SK-N-SH (cell line): Measurements from ENCODE around the gene MACROD2. TPM values are rescaled to one million over a fixed set of nuclear protein-coding genes. Genes with fewer than 3 reads are reported as not detected.

Experiments
- CTCF ChIA-PET: fragments of 300-600, 350-600 bp; formaldehyde crosslinking; extraction: SDS; loops from one replicate; lab custom pipeline; 2021; lab: Yijun Ruan, JAX
- POLR2A ChIA-PET: fragments of 350-600 bp; sonication (Branson Sonifier 250); formaldehyde crosslinking; extraction: SDS; loops from one replicate; lab custom pipeline; 2020; ENCODE audit warnings: antibody characterized with exemption, inconsistent platforms; lab: Yijun Ruan, JAX
- DNase-seq: peaks from one replicate; pipeline ENCODE4 v3.0.0; 2012
- H2AFZ ChIP-seq: fragments of 200-600 bp; sonication (generic); 2 replicates; pipeline ENCODE4 v1.8.1; 2016; ENCODE audit warnings: antibody characterized with exemption, mild to moderate bottlenecking, low read depth
- H3F3A ChIP-seq: fragments of 200-600 bp; sonication (generic); replicated peaks from 2 replicates; pipeline ENCODE3; 2016; ENCODE audit warnings: antibody characterized with exemption, mild to moderate bottlenecking; ENCODE audit not compliant: insufficient read depth
- H3K27ac ChIP-seq, 2 experiments: fragments of 200-500 bp in 1 of 2; fragments of 200-600 bp in 1 of 2; sonication (Bioruptor generic) in 1 of 2; sonication (generic), shearing (Covaris generic) in 1 of 2; 2 replicates each; pipeline versions ENCODE4 v1.5.1 to v1.6.1; 2014 to 2016; ENCODE audit warnings: low read depth in 2 of 2, inconsistent platforms in 1 of 2, low read length in 1 of 2, mild to moderate bottlenecking in 1 of 2, mixed read lengths in 1 of 2
- H3K27me3 ChIP-seq: fragments of 200-600 bp; sonication (generic), shearing (Covaris generic); 2 replicates; pipeline ENCODE4 v1.6.1; 2016; ENCODE audit warnings: mixed run types; ENCODE audit not compliant: insufficient read depth
- H3K36me3 ChIP-seq, 2 experiments: fragments of 200-500 bp in 1 of 2; fragments of 200-600 bp in 1 of 2; sonication (Bioruptor generic) in 1 of 2; sonication (generic) in 1 of 2; replicated peaks in 1 of 2; 2 replicates each; pipeline versions ENCODE3 to v1.5.1; 2014 to 2016; ENCODE audit warnings: low read length in 1 of 2, mild to moderate bottlenecking in 1 of 2; ENCODE audit not compliant: insufficient read depth in 2 of 2, control insufficient read depth in 1 of 2
- H3K4me1 ChIP-seq, 2 experiments: fragments of 200-500 bp in 1 of 2; fragments of 200-600 bp in 1 of 2; sonication (Bioruptor generic) in 1 of 2; sonication (generic), shearing (Covaris generic) in 1 of 2; 2 replicates each; pipeline versions ENCODE4 v1.5.1 to v1.6.1; 2014 to 2016; ENCODE audit warnings: low read depth in 1 of 2, low read length in 1 of 2, mixed run types in 1 of 2; ENCODE audit not compliant: insufficient read depth in 2 of 2, control insufficient read depth in 1 of 2
- H3K4me2 ChIP-seq: fragments of 200-600 bp; sonication (generic), shearing (Covaris generic); 2 replicates; pipeline ENCODE4 v1.6.1; 2017; ENCODE audit warnings: mixed run types
- H3K4me3 ChIP-seq, 2 experiments: fragments of 200-500 bp in 1 of 2; fragments of 200-600 bp in 1 of 2; sonication (Bioruptor generic) in 1 of 2; sonication (generic), shearing (Covaris generic) in 1 of 2; 2 replicates each; pipeline versions ENCODE4 v1.5.1 to v1.8.1; 2014 to 2016; ENCODE audit warnings: low read depth in 2 of 2, inconsistent platforms in 1 of 2, low read length in 1 of 2, mild to moderate bottlenecking in 1 of 2, mixed read lengths in 1 of 2, moderate library complexity in 1 of 2
- H3K79me2 ChIP-seq: fragments of 200-600 bp; sonication (generic); 2 replicates; pipeline ENCODE4 v1.8.1; 2017; ENCODE audit warnings: mild to moderate bottlenecking; ENCODE audit not compliant: insufficient read depth
- H3K9ac ChIP-seq: fragments of 200-600 bp; sonication (generic); 2 replicates; pipeline ENCODE4 v1.6.1; 2017; ENCODE audit warnings: mixed run types
- H3K9me2 ChIP-seq: fragments of 200-600 bp; sonication (generic); 2 replicates; pipeline ENCODE4 v1.6.1; 2017; ENCODE audit warnings: mixed run types
- H3K9me3 ChIP-seq: fragments of 200-600 bp; sonication (generic); 2 replicates; pipeline ENCODE4 v1.6.1; 2017; ENCODE audit warnings: mixed run types, mild to moderate bottlenecking, moderate library complexity
- H4K20me1 ChIP-seq: fragments of 200-600 bp; sonication (generic); 2 replicates; pipeline ENCODE4 v1.6.1; 2017; ENCODE audit warnings: mild to moderate bottlenecking, mixed run types; ENCODE audit not compliant: insufficient read depth
- CTCF ChIP-seq: fragments of 200-600 bp; sonication (generic); IDR thresholded peaks from 2 replicates; pipeline ENCODE4 v1.6.1; 2017; ENCODE audit warnings: antibody characterized with exemption, mild to moderate bottlenecking, moderate library complexity
- ELF1 ChIP-seq: IDR thresholded peaks from 2 replicates; pipeline ENCODE4 v1.4.0; 2012
- EP300 ChIP-seq, 2 experiments: IDR thresholded peaks; 2 replicates each; pipeline versions ENCODE4 v1.4.0 to v1.6.1; 2012; ENCODE audit warnings: borderline replicate concordance in 1 of 2, low read depth in 1 of 2, low read length in 1 of 2
- EZH2phosphoT487 ChIP-seq: fragments of 200-600 bp; sonication (generic); IDR thresholded peaks from 2 replicates; pipeline ENCODE4 v1.6.1; 2017; ENCODE audit warnings: low read depth, mixed run types, mild to moderate bottlenecking, antibody characterized with exemption, moderate library complexity, borderline replicate concordance
- FOSL2 ChIP-seq: IDR thresholded peaks from 2 replicates; pipeline ENCODE4 v1.4.0; 2012; ENCODE audit warnings: low read depth, mild to moderate bottlenecking, moderate library complexity, borderline replicate concordance
- FOXJ3 ChIP-seq: sonication (generic); formaldehyde crosslinking; IDR thresholded peaks from 2 replicates; pipeline ENCODE4 v1.5.1; 2020; ENCODE audit warnings: mild to moderate bottlenecking, missing genetic modification reagents
- GABPA ChIP-seq: IDR thresholded peaks from 2 replicates; pipeline ENCODE4 v1.4.0; 2012; ENCODE audit warnings: low read depth, mild to moderate bottlenecking
- GATA2 ChIP-seq: sonication (generic); formaldehyde crosslinking; IDR thresholded peaks from 2 replicates; pipeline ENCODE4 v1.5.0; 2020; ENCODE audit warnings: mild to moderate bottlenecking, missing genetic modification reagents
- IRF3 ChIP-seq: fragments of 150-350 bp; IDR thresholded peaks from 2 replicates; pipeline ENCODE4 v1.6.1; 2016; ENCODE audit warnings: mild to moderate bottlenecking, low read depth, low read length
- JUND ChIP-seq: IDR thresholded peaks from 2 replicates; pipeline ENCODE4 v1.4.0; 2012
- MAX ChIP-seq: IDR thresholded peaks from 2 replicates; pipeline ENCODE4 v1.4.0; 2012; ENCODE audit warnings: low read depth
- MEF2A ChIP-seq: IDR thresholded peaks from 2 replicates; pipeline ENCODE4 v1.4.0; 2012; ENCODE audit warnings: low read depth, borderline replicate concordance
- NFIC ChIP-seq: IDR thresholded peaks from 2 replicates; pipeline ENCODE4 v1.4.0; 2012; ENCODE audit warnings: borderline replicate concordance
- NRF1 ChIP-seq: IDR thresholded peaks from 2 replicates; pipeline ENCODE4 v1.6.1; 2012; ENCODE audit warnings: low read depth, mild to moderate bottlenecking, low read length
- POLR2AphosphoS5 ChIP-seq: IDR thresholded peaks from 2 replicates; pipeline ENCODE4 v1.6.1; 2012; ENCODE audit warnings: low read depth, low read length
- RAD21 ChIP-seq: IDR thresholded peaks from 2 replicates; pipeline ENCODE4 v1.6.1; 2012; ENCODE audit warnings: mild to moderate bottlenecking, low read length
- SIN3A ChIP-seq: IDR thresholded peaks from 2 replicates; pipeline ENCODE4 v1.6.1; 2012; ENCODE audit warnings: low read depth, mild to moderate bottlenecking, low read length, moderate library complexity, borderline replicate concordance
- TCF12 ChIP-seq: IDR thresholded peaks from 2 replicates; pipeline ENCODE4 v1.4.0; 2012
- TEAD4 ChIP-seq: IDR thresholded peaks from 2 replicates; pipeline ENCODE4 v1.4.0; 2012; ENCODE audit warnings: mild to moderate bottlenecking, borderline replicate concordance; ENCODE audit not compliant: insufficient read depth
- WGBS: methylation state at CpG from one replicate; pipeline ENCODE4 v1.1.6; 2017; ENCODE audit warnings: low lambda C conversion rate; 5-methylcytosine and 5-hydroxymethylcytosine counted together
- polyA plus RNA-seq, 3 experiments: library from polyadenylated mRNA; depleted of rRNA; stranded (reverse); fragments of >200 nt; gene quantifications; 2 replicates each; pipeline ENCODE4 v1.2.3, GENCODE V29; 2012
- TF ChIP-seq, protein P1 (sequence below): fragments of 150-350 bp; IDR thresholded peaks from 2 replicates; pipeline ENCODE4 v1.6.1; 2017; ENCODE audit warnings: antibody characterized with exemption, low read length, low read depth, borderline replicate concordance
- TF ChIP-seq, protein P2 (sequence below): IDR thresholded peaks from 2 replicates; pipeline ENCODE4 v1.4.0; 2012; ENCODE audit warnings: low read depth, borderline replicate concordance

The MACROD2 gene
- polyA plus RNA-seq, 1 of the 3 experiments (the other 2 are of a cell fraction): 0.33 TPM

DNA sequence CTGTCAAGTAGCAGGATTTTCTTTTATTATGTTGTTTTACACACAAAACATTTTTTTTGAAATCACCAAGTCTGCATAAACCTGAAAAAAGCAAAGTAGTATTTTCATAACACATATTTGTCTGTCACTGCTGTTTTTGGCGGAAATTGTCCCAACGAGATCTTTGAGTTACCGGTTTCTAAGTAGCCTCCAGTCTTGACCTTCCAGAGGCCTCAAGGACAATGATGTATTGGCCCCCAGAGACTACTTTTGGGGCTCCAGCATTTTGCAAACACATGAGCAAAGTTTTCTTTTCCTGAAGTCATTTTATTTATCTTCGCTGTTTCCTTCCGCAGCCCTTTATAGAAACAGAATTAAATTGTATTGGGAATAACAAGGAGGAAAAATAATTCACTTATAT, 1715.3 kb downstream of the MACROD2 start:
- TF ChIP-seq EP300 (IDR thresholded peaks at IDR 0.05; ENCODE audit: borderline replicate concordance in 1 of 2, low read depth in 1 of 2, low read length in 1 of 2): no peak
- no peak for TF ChIP-seq FOXJ3 (CRISPR knock-in tag)
- TF ChIP-seq POLR2AphosphoS5: no peak
- TF ChIP-seq MEF2A: no peak
- no peak for TF ChIP-seq JUND
- TF ChIP-seq IRF3: no peak
- no peak for TF ChIP-seq TEAD4
- no peak for TF ChIP-seq MAX
- TF ChIP-seq, all 33 proteins: peak for 0
- Histone ChIP-seq H3K4me1 (no peaks in the 10 kb centered on the region), H3K79me2 (no peaks in the 10 kb centered on the region), H3K27ac (no peak overlapping the region), H3K9me3 (no peaks in the 10 kb centered on the region), H3K36me3 (no peaks in the 10 kb centered on the region), H3K9ac (no peak overlapping the region), H3K9me2 (no peaks in the 10 kb centered on the region), H2AFZ (no peak overlapping the region), H3K4me3 (no peak overlapping the region), H3K27me3 (no peaks in the 10 kb centered on the region), H3K4me2 (no peak overlapping the region), H3F3A (no peaks in the 10 kb centered on the region), H4K20me1 (no peaks in the 10 kb centered on the region)
- ChIA-PET CTCF (no interaction called here), POLR2A (no interaction called here)
- no peak for DNase-seq
- 91% methylated on average over 5 of the region's 5 CpGs for WGBS

DNA sequence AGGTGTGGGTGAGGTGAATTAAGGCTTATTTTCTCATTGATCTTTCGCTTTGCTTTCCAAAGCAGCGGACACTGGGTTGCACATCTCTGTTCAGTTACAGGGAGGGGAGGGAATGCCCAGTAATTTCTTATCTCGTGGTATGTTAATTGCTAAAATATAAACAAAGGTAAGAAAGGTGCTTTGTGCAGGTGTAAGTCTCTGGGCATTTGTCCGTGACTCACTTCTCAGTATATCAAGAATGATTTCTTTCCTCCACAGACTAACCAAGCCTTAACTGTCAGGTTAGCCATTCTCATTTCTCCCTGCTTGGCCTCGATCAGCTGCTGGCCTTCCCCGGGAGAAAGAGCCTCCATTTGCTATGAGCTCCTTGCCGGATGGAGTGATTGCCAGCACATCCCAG, 1715.9 kb downstream of the MACROD2 start:
- WGBS: 69% methylated on average over 7 of the region's 7 CpGs
- Histone ChIP-seq H3F3A (no peaks in the 10 kb centered on the region), H3K9me3 (no peaks in the 10 kb centered on the region), H4K20me1 (no peaks in the 10 kb centered on the region), H3K9ac (no peak overlapping the region), H3K36me3 (no peaks in the 10 kb centered on the region), H3K4me2 (no peak overlapping the region), H3K4me3 (no peak overlapping the region), H3K27ac (no peak overlapping the region), H2AFZ (no peak overlapping the region), H3K79me2 (no peaks in the 10 kb centered on the region), H3K27me3 (no peaks in the 10 kb centered on the region), H3K4me1 (no peaks in the 10 kb centered on the region), H3K9me2 (no peaks in the 10 kb centered on the region)
- ChIA-PET CTCF (no interaction called here), POLR2A (no interaction called here)
- TF ChIP-seq NFIC: no peak
- TF ChIP-seq GATA2 (CRISPR knock-in tag): no peak
- no peak for TF ChIP-seq CTCF
- TF ChIP-seq TCF12: no peak
- no peak for TF ChIP-seq EZH2phosphoT487
- no peak for TF ChIP-seq ELF1
- TF ChIP-seq, protein P1, sequence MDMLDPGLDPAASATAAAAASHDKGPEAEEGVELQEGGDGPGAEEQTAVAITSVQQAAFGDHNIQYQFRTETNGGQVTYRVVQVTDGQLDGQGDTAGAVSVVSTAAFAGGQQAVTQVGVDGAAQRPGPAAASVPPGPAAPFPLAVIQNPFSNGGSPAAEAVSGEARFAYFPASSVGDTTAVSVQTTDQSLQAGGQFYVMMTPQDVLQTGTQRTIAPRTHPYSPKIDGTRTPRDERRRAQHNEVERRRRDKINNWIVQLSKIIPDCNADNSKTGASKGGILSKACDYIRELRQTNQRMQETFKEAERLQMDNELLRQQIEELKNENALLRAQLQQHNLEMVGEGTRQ: no peak
- TF ChIP-seq RAD21: no peak
- no peak for TF ChIP-seq NRF1
- TF ChIP-seq, protein P2, sequence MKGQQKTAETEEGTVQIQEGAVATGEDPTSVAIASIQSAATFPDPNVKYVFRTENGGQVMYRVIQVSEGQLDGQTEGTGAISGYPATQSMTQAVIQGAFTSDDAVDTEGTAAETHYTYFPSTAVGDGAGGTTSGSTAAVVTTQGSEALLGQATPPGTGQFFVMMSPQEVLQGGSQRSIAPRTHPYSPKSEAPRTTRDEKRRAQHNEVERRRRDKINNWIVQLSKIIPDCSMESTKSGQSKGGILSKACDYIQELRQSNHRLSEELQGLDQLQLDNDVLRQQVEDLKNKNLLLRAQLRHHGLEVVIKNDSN: no peak
- no peak for TF ChIP-seq GABPA
- no peak for TF ChIP-seq FOXJ3 (CRISPR knock-in tag)
- TF ChIP-seq FOSL2: no peak
- no peak for TF ChIP-seq TEAD4
- TF ChIP-seq SIN3A: no peak
- no peak for TF ChIP-seq MAX
- no peak for DNase-seq
